IPS DF 4.7 (cell line): ENCODE measurements around the gene GORASP2.

Experiments
- DNase-seq: peaks from one replicate; pipeline ENCODE4 v3.0.0-alpha.2; 2013; ENCODE audit warnings: low spot score; ENCODE audit errors: extremely low read depth

GORASP2 gene

GRCh38 chr2:170996316-170996715 is 67.3 kb downstream of the GORASP2 start:
- no peak for DNase-seq

GRCh38 chr2:170997893-170998597 is 69.0 kb downstream of the GORASP2 start:
- DNase-seq = no peak

- no peak for DNase-seq
Measured at GRCh38 chr2:170999654-171000053, 70.6 kb downstream of the GORASP2 start.

- no peak for DNase-seq
Measured at GRCh38 chr2:171004363-171004762, 75.3 kb downstream of the GORASP2 start.

- no peak for DNase-seq
Measured at GRCh38 chr2:171004833-171005232, 75.8 kb downstream of the GORASP2 start.

- no peak for DNase-seq
Measured at GRCh38 chr2:171008550-171009205, 79.6 kb downstream of the GORASP2 start.

GRCh38 chr2:171009386-171009785 is 80.3 kb downstream of the GORASP2 start:
- DNase-seq = no peak

GRCh38 chr2:171013851-171014250 is 84.8 kb downstream of the GORASP2 start:
- no peak for DNase-seq

- no peak for DNase-seq
Measured at GRCh38 chr2:171016125-171016524, 87.1 kb downstream of the GORASP2 start.
